HG02970 (cell line): ENCODE results near the gene ALDH7A1.

Experiments
- ATAC-seq: cut with Tn5 transposase; IDR thresholded peaks from one replicate; pipeline ENCODE4 v1.9.1; 2021; ENCODE audit warnings: mild to moderate bottlenecking, moderate library complexity, moderate number of reproducible peaks; ENCODE audit not compliant: unreplicated experiment, low FRiP score

ALDH7A1 gene

DNA sequence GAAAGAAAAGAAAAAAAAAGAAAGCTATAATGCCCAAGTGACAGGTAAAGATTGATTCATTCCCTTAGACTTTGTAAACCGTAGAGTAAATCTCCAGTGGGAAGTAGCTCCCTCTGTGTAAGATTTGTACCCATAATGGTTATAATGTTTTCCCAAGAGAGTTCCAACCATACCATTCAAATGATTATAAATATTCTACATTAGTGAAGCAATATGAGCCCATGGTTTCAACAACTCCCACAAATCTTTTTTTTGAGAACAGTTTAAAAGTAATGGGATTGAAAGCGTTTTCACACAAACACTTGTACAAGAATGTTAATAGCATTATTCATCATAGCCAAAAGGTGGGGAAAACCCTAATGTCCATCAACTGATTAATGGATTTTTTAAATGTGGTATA is 113.8 kb downstream of the ALDH7A1 start:
- ATAC-seq, result no peak
